H54 (cell line): ENCODE data around the gene CACNA2D3.

Source experiments
- DNase-seq: peaks from one replicate; pipeline ENCODE4 v3.0.0; 2011; ENCODE audit warnings: low spot score, mixed read lengths; ENCODE audit not compliant: insufficient read length
- FAIRE-seq: peaks from 3 replicates; lab custom pipeline; 2011; peaks lifted over from hg19 to GRCh38; lab: Jason Lieb, UNC
- POLR2A ChIP-seq: IDR thresholded peaks from 2 replicates; pipeline ENCODE4 v1.6.1; 2011; ENCODE audit warnings: low read depth, mild to moderate bottlenecking, low read length

CACNA2D3 gene

GRCh38 chr3:54486317-54486716 is 364.0 kb downstream of the CACNA2D3 start:
- no peak for FAIRE-seq
- TF ChIP-seq POLR2A = no peak

GRCh38 chr3:54488297-54488696 is 365.9 kb downstream of the CACNA2D3 start:
- no peak for DNase-seq
- no peak for TF ChIP-seq POLR2A
- no peak for FAIRE-seq

More at GRCh38 chr3:54486317-54486716, 364.0 kb downstream of the CACNA2D3 start:
- no peak for DNase-seq

GRCh38 chr3:54494209-54494608 is 371.9 kb downstream of the CACNA2D3 start:
- FAIRE-seq = no peak
- TF ChIP-seq POLR2A = no peak
- no peak for DNase-seq

DNA sequence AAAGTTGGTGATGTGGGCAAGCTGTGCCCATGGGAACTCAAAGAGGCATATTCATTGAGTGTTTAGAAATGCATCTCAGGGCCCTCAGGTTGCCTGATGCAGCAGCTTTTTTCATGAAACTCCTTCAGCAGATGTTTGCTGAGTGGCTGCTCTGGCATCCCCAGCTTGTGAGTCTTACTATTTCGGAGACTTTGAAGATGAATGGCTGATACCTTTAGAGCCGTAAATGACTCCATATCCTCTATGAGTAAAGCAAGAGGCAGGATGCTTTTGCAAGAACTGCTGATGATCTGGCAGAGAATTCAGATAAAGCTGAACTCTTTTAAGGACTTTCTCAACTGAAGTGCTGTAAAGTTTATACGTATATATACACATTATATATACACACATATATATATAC is 384.3 kb downstream of the CACNA2D3 start:
- DNase-seq (no peak), FAIRE-seq (no peak)
- TF ChIP-seq POLR2A = no peak

- FAIRE-seq (no peak), DNase-seq (no peak)
- no peak for TF ChIP-seq POLR2A
Measured at GRCh38 chr3:54507876-54508460, 385.6 kb downstream of the CACNA2D3 start.

DNA sequence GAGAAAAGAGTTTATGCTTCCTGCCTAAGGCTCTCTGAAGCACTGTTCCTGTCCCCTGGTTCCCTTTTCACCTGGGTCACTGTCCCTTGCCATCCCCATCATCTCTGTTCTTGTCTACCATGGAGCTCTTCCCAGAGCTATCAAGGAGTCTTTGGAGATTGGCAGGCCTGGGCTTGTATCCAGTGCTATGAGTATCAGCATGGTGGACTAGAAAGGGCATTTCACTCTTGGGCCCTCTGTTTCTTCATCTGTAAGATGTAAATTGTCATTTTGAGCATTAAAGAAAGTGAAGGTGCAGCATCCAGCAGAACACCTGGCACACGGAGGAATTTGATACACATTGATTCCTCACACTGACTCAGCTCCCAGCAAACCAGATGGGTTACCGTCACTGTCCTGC is 388.2 kb downstream of the CACNA2D3 start:
- DNase-seq (no peak), FAIRE-seq (no peak)
- no peak for TF ChIP-seq POLR2A

GRCh38 chr3:54511766-54512365 is 389.5 kb downstream of the CACNA2D3 start:
- DNase-seq (no peak), FAIRE-seq (no peak)
- TF ChIP-seq POLR2A = no peak

DNA sequence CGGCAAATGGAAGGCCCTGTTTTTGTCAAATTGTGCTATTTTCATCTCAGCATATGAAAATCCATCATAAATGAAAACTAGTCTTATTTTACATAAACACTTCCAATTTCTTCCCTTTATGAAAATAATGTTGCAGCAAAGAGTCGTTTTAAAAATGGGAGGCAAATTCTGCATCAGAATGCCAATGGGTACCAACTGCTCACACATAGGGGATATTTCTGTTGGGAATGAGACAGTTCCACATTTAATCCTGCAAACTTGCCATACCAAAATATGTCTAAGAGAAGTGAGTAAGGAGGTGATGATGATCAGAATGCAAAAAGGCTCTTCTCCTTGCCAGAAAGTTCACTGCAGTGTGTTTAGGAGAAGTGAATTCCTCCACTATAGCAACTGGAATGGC is 391.7 kb downstream of the CACNA2D3 start:
- TF ChIP-seq POLR2A = no peak
- FAIRE-seq (no peak), DNase-seq (no peak)

- DNase-seq (no peak), FAIRE-seq (no peak)
- TF ChIP-seq POLR2A = no peak
Measured at GRCh38 chr3:54514416-54514815, 392.1 kb downstream of the CACNA2D3 start.

DNA sequence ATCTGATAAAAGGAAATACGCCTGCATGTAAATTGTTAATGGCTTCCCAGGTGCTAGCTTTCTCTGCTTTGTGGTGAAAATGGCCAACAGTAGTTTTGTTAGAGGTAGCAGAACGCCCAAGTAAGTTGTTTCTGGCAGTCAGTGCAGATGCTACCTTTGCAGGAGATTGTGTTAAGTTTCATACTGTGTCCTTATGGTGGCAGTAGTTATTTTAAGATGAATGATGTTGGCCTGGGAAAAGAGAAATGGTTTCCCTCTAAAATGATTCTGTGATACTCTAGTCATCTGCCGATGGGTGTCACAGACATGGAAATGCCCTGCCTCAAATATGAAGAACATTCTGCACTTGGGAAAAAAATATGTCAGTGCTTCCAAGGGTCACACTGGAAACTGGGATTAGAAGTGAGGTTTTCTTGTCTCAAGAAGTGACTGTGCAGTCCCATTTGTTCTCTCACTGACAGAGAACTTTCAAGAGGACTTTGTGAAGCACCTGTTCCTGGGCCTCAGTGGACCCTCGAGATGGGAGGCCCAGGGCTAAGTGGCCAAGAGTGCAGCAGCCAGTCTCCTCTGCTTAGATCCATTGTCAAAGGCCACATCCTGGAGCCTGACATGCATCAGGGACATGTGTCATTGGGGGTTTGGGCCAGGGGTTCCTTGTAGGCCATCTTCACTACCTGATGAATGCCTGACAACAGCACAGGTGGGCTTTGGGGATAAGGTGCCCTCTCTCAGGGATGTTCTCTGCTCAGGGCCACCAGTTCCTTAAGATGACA is 393.3 kb downstream of the CACNA2D3 start:
- no peak for FAIRE-seq
- no peak for DNase-seq
- TF ChIP-seq POLR2A = no peak

DNA sequence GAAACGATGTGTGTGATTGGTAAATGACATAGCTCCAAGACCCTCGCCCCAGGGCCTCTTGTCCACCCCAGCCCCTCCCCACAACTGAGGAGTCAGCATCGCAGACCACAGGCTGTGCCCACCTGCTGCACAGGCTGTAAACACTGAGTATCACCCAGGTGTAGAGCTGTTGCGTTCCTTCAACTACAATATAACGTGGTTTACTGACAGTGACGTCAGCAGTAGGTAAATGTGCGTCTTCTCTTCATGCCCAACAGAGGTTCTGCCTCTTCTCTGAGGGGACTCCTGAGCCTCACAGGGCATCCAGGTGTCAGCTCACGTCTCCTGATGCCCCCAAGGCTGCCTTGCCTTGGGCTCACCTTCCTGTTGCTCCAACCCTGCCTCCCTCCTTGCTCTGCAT is 395.1 kb downstream of the CACNA2D3 start:
- DNase-seq = no peak
- no peak for TF ChIP-seq POLR2A
- FAIRE-seq = no peak

GRCh38 chr3:54518011-54518675 is 395.8 kb downstream of the CACNA2D3 start:
- TF ChIP-seq POLR2A = no peak
- no peak for DNase-seq
- FAIRE-seq = no peak

DNA sequence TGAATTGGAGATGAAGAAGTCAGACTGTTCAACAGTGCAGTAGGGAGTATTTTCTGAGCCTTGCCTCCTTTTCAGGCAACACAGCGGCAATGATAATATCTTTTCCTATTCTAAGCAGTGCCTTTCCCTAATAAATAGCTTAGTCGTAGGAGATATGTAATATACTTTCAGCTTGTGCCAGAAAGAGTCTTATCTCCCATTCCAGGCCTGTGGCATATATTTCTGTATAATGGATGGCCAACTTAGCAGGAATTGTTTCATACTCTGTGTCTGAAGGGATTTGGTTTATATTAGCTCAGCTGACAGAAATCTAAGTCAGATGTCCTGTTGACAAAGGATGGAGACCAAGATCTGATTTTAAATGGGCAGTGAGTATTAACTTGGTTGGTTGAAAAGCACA is 397.1 kb downstream of the CACNA2D3 start:
- no peak for FAIRE-seq
- no peak for TF ChIP-seq POLR2A
- DNase-seq = no peak

- TF ChIP-seq POLR2A = no peak
- FAIRE-seq = no peak
- DNase-seq = no peak
Measured at GRCh38 chr3:54520060-54520459, 397.7 kb downstream of the CACNA2D3 start.

DNA sequence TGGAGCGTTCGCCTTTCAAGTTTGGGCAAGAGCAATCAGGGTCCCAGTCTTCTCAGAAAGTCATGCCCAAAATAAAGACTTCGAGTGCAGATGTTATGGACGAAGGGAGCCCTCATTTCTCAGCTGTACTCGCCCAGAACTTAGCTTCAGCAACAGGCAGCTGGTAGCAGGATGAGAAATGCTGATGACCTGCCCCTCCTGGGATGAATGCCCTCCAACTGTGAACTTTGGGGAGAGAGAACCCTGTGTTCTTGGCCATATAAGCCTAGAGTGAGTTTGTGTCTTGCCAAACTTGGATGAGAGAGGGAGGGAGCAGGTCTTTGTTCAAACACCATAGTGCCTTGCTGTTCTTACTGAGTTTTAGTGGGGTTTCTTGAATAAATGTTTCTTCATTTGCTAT is 405.2 kb downstream of the CACNA2D3 start:
- TF ChIP-seq POLR2A = no peak
- no peak for FAIRE-seq
- DNase-seq = no peak
